ENCODE data around the gene MGAT5B.

Gene MGAT5B

GRCh38 chr17:76986365-76986764 is 118.2 kb downstream of the MGAT5B start:
- DNase-seq, result no peak

- DNase-seq, result no peak
These were observed 119.4 kb downstream of the MGAT5B start for GRCh38 chr17:76987486-76988093.

DNA sequence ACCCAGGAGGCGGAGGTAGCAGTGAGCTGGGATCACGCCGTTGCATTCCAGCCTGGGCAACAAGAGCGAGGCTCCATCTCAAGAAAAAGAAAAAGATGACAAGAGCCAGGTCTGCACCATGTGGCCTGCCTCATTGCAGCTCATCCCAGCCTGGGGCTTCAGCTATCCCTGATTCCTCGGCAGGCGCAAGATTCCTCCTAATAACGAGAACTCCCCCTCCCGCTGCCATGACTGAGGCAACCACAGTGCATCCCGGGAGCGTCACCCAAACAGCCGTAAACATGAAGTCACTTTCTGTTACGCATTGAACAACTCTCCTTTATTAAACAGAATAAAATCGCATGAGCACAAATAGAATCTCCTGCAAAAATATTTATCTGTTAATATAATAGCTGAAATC is 120.6 kb downstream of the MGAT5B start:
- DNase-seq, result no peak

DNA sequence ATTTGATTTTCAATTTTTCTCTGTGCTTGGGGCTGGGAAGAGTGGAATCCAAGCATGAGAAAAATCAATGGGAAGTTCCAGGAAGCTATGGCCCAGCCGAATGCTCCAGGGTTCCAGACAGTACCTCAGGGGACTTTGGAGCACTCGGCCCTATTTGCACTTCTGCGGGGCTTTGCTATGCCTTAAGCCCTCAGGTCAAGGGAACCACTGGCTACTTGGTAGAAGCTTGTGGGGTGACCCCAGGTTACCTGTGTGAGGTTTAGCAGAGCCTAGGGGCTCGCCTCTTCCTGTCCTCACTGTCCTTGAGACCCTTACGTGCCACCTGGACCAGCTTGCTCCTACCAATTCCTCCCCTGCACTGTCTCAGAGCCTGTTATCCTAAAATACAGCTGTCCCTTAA is 121.3 kb downstream of the MGAT5B start:
- DNase-seq, result no peak

DNA sequence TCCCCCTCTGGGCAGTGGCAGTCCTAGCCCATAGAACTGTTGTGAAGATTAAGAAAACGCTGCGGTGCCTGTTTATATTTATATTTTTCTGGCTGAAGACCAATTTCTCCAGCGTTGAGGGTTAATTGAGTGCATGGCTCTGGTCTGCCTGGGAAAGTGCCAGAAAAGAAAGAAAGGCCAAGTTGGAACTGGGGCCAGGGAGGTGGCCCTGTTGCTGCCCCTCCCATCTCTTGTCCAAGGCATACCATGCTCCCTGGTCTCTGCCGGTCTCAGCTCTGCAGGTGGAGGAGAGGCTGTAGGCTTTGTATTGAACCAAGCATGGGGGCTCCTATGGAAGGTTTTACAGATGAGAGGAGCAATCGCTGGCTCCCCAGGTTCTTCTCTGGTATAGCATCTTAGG is 124.7 kb downstream of the MGAT5B start:
- DNase-seq, result no peak

DNA sequence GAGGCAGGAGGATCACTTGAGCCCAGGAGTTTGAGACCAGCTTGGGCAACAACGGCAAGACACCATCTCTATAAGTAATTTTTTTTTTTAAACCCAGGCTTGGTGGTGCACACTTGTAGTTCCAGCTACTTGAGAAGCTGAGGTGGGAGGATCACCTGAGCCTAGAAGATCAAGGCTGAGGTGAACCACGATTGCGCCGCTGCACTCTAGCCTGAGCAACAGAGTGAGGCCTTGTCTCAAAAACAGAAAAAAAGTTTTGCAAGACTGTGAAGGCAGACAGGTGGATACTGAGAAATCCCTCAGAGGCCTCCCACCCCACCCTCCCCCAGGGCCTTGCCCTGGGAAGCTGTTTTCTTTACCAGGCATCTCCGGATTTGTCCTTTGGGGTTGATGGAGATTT is 125.4 kb downstream of the MGAT5B start:
- no peak for DNase-seq

DNA sequence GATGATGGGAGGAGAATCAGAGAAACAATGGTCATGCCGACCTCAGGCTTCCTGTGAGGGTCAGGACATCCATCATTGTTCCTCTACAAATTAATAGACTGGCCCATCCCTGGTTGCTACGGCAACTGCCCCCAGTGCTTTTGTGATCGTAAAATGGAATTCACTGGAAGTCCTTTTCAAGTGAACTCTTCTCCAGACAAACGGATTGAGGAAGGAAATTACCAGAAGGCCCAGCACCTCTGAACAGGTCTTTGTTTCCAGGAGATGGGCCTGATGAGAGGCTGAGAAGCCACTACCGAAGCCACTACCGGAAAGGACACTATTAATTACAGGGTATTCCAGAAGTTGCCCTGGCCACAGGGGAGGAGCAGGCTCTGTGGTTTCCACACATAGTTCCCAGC is 126.0 kb downstream of the MGAT5B start:
- no peak for DNase-seq

DNA sequence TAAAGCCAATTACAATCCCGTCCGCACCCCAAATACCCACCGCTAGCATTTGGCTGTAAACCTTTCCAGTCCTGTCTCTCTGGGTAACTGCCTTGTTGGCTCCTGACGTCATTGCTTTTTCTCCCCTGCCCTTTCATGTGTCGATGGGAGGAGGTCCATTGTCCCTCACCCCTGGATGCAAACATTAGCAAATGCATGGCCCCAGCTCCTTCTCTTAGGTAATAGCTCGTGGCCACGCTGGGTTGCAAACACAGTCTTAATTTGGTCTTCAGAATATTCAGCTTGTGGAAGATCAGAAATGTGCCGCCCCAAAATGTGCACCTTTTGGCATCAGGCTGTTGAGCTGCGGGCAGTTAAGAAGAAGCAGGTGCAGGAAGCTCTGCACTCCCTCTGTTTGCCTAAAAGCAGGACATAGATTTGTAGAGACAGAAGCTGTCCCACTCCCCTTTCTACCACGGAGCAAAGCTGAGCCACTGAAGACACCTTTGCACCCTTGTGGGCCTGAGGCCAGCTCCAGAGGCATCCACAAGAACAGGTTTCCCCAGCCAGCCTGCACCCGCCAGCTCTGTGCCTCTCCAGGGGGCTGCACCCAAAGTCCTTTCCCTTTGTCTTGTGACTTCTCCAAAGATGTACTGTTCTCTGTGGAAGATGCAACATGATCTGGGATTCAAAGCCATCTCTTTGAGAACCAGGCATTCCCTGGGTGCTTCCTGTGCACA is 127.3 kb downstream of the MGAT5B start:
- peak; percentile 14 for DNase-seq

- DNase-seq, result peak; percentile 25
These were observed 128.8 kb downstream of the MGAT5B start for GRCh38 chr17:76996741-76997694.

DNA sequence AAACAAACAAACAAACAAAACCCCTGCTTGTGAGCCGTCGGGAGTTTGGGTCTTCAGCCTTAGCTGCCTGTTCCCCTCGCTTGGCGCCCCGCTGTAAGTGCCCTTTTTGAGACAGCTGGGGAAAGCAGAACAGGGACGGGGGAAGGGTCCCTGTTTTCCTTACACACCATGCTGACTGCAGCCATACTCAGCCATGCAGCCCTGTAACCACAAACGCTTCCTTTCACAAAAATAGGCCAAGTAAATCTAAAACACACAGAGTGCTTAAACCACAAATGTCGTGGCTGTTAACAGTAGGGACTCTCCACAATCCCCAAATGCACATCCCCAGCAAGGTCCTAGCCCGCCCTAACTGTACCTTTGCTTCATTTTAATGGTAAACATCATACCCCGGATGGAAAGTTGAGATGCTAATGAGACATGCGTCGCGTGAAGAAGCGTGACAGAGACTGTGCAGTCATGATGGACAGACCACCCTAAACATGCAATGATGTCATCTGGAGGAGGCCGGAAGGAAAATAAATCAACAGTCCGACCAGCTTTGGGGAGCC is 129.9 kb downstream of the MGAT5B start:
- DNase-seq, result peak; percentile 58

DNA sequence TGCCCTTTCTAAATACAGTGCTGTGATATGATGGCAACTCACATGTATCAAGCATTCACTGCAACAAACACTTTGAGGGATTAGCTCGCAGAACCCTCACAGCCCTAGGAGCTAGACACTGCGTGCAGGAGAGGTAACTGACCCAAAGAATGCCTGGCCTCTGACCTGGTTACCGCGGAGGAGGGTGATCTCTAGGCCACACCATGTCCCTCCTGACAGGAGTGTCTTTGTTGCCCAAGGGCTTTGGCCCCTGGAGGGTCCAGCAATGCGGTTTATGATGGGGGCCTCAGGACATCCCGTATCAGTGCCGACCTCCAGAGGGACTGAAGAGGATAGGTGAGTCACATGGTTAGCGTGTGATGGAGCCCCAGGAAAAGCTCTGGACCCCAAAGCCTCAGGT is 130.6 kb downstream of the MGAT5B start:
- DNase-seq, result no peak

Data from CD4-positive, alpha-beta T cell treated with Interleukin-17A for 4 hours (primary cell).